SK-N-MC (cell line): ENCODE measurements around the gene ANGPTL2.

Source experiments
- EZH2 ChIP-seq: fragments of 200-600 bp; sonication (generic); IDR thresholded peaks from one replicate; pipeline ENCODE4 v1.6.1; 2017; ENCODE audit warnings: antibody characterized with exemption
- POLR2AphosphoS5 ChIP-seq: IDR thresholded peaks from 2 replicates; pipeline ENCODE4 v1.6.1; 2012; ENCODE audit warnings: mild to moderate bottlenecking, low read depth, low read length, borderline replicate concordance

- TF ChIP-seq EZH2: no peak
- no peak for TF ChIP-seq POLR2AphosphoS5
Measured at GRCh38 chr9:127049581-127049980, 72.9 kb downstream of the ANGPTL2 start.
